Heart right ventricle (tissue), 16 donors: Measurements from ENCODE around the gene CASQ2. TPM values are rescaled to one million over a fixed set of nuclear protein-coding genes. Genes with fewer than 3 reads are reported as not detected.

Source experiments
- ATAC-seq, 8 donors: fragments of 200-7000 bp; cut with Tn5 transposase; one replicate each; pipeline ENCODE4 v1.9.1; 2020; ENCODE audit warnings: mild to moderate bottlenecking in 8 of 8, moderate library complexity in 8 of 8, moderate number of reproducible peaks in 1 of 8
- DNase-seq, 2 donors: peaks; one replicate each; pipeline ENCODE4 v3.0.0-alpha.2; 2020
- H3K27ac ChIP-seq, 10 donors: fragments of 200-600 bp; sonication (generic) in 2 of 10; one replicate each; pipeline versions ENCODE4 v1.5.0 to v1.8.0; 2020 to 2022; ENCODE audit warnings: mild to moderate bottlenecking in 3 of 10
- H3K27me3 ChIP-seq, 7 donors: fragments of 200-600 bp; one replicate each; pipeline ENCODE4 v1.8.0; 2021 to 2022; ENCODE audit warnings: mild to moderate bottlenecking in 2 of 7
- H3K36me3 ChIP-seq, 9 donors: fragments of 200-600 bp; sonication (generic) in 1 of 9; one replicate each; pipeline versions ENCODE4 v1.5.0 to v1.8.0; 2020 to 2022; ENCODE audit warnings: mild to moderate bottlenecking in 2 of 9
- H3K4me1 ChIP-seq, 9 donors: fragments of 200-600 bp; sonication (generic) in 1 of 9; one replicate each; pipeline versions ENCODE4 v1.5.0 to v1.8.0; 2020 to 2022; ENCODE audit warnings: mild to moderate bottlenecking in 4 of 9
- H3K4me3 ChIP-seq, 10 donors: fragments of 200-600 bp; sonication (generic) in 2 of 10; one replicate each; pipeline versions ENCODE4 v1.5.0 to v1.8.0; 2020 to 2022; ENCODE audit warnings: mild to moderate bottlenecking in 7 of 10, moderate library complexity in 2 of 10
- H3K9me3 ChIP-seq, 11 donors: fragments of 200-600 bp in 10 of 11; sonication (generic) in 2 of 11; one replicate each; pipeline versions ENCODE4 v1.5.0 to v1.8.0; 2013 to 2022; ENCODE audit warnings: mild to moderate bottlenecking in 2 of 11, control low read depth in 1 of 11, moderate library complexity in 1 of 11
- CTCF ChIP-seq, 9 donors: fragments of 200-600 bp; sonication (generic) in 2 of 9; IDR thresholded peaks; one replicate each; pipeline versions ENCODE4 v1.5.0 to v1.8.0; 2021 to 2022; ENCODE audit warnings: antibody characterized with exemption in 9 of 9, mild to moderate bottlenecking in 5 of 9, moderate library complexity in 1 of 9
- WGBS, 2 donors: extraction: QIAGEN DNeasy Blood & Tissue Kit; methylation state at CpG; one replicate each; pipeline ENCODE4 v1.1.7; 2013; ENCODE audit warnings: inconsistent platforms in 1 of 2; 5-methylcytosine and 5-hydroxymethylcytosine counted together
- intact Hi-C, 10 donors: fragments of 100-400 bp; cut with DNase I; formaldehyde crosslinking; loops; one replicate each; pipeline versions ENCODE4 v1.11.1 to v1.14.2; 2022
- polyA plus RNA-seq, 2 donors: library from polyadenylated mRNA; stranded (reverse); fragments of 200-250 nt; gene quantifications; one replicate each; pipeline ENCODE4 v1.2.3, GENCODE V29; 2013
- total RNA-seq, 10 donors: library from RNA; stranded (reverse); fragmentation: NEBNext Ultra II Directional in 3 of 10; extraction: Animal tissue kit (Norgen Biotek cat#: 25700) in 3 of 10; gene quantifications; one replicate each; pipeline versions ENCODE4 v1.2.1 to v1.2.4, GENCODE V29; 2021 to 2023
- donor health status: Arrhythmogenic right ventricular cardiomyopathy.
- donor health status: ischemic (EF 13 %, LVEDD 7.1; RV severe dilation, severe dysfunction).
- donor health status: healthy with polysubstance abuse.
- donor health status: DM: no; HTN: yes; CAD: no.
- donor health status: DM: no; HTN: no; CAD: no.
- donor health status: ischemic (EF 25% LVEDD 6.9; RV normal size, moderate dysfunction).
- donor health status: ischemic (EF 25% LVEDD 5.7; RV mildly dilated, moderate dysfunction).
- donor health status: healthy.
- donor health status: DM: yes; HTN: yes; CAD: no.
- donor health status: Ischemic cardiomyopathy.
- donor health status: ischemic (EF 35%, LVEDD 5.7; RV mildly dilated, moderate dysfunction).
- donor health status: nonischemic (EF 11% LVEDD 7.7; RV severe dilation, severe dysfunction).
- donor health status: DM: yes; HTN: yes; CAD: no.
- donor health status: PGD.
- donor health status: ischemic (EF 29% LVEDD 5.4; RV normal size, mild dysfunction).
- donor health status: nonischemic (EF 23%, LVEDD 6.1; RV moderate dilation, normal function).

CASQ2 gene
- total and polyA plus RNA-seq, 12 donors = 443 to 1,698 (median 1,186) TPM

- intact Hi-C loops = no loop called here
- peaks cover 0 to 11% (median 0%) of the 10 kb centered on the region in 11 donors for H3K9me3 ChIP-seq
- WGBS, 2 donors = 84 to 85% methylated on average over 3 of the region's 3 CpGs
- H3K36me3 ChIP-seq = no peaks in the 10 kb centered on the region
- peaks cover 0 to 24% (median 7%) of the 10 kb centered on the region in 7 donors for H3K27me3 ChIP-seq
- ATAC-seq (peak in 1 of 8 donors; percentile 50), DNase-seq (no peak)
- H3K4me1 ChIP-seq = peaks cover 0 to 10% (median 0%) of the 10 kb centered on the region in 9 donors
- TF ChIP-seq CTCF (IDR thresholded peaks at IDR 0.05) = no peak
- H3K4me3 ChIP-seq = no peak overlapping the region
- H3K27ac ChIP-seq = no peak overlapping the region
Measured at GRCh38 chr1:115791816-115792215, 23.3 kb upstream of the CASQ2 start.

- peaks cover 0 to 10% (median 0%) of the 10 kb centered on the region in 9 donors for H3K4me1 ChIP-seq
- no peak for ATAC-seq
- WGBS, 2 donors = 74 to 85% methylated on average over 6 of the region's 6 CpGs
Measured at GRCh38 chr1:115790846-115791245, 22.3 kb upstream of the CASQ2 start.

DNA sequence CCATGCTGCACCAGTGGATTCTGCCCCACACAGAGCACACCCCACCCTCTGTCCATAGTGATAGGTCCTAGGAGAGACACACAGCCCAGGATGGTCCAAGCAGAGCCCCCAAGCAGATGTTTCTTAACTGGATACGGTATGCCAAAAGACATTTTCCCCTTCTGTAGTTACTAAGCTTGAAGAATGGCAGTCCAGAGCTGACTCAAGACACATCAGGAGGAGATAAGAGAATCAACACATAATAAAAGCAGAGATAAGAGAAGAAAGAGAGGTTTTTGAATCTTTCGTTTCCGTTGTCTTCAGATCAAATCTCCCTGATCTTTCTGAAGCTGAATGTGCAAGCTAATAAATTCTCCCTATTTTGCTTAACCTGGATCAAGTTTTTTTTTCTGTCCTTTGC lies 21.8 kb upstream of the CASQ2 start:
- ATAC-seq = no peak
- 55 to 61% methylated on average over 3 of the region's 3 CpGs for WGBS, 2 donors

More at GRCh38 chr1:115790846-115791245, 22.3 kb upstream of the CASQ2 start:
- no peak for TF ChIP-seq CTCF (IDR thresholded peaks at IDR 0.05)
- H3K27ac ChIP-seq = no peak overlapping the region
- intact Hi-C loops = no loop called here
- no peak for DNase-seq
- H3K9me3 ChIP-seq = peaks cover 0 to 11% (median 0%) of the 10 kb centered on the region in 11 donors
- H3K27me3 ChIP-seq = peaks cover 0 to 20% (median 5%) of the 10 kb centered on the region in 7 donors
- no peak overlapping the region for H3K4me3 ChIP-seq
- H3K36me3 ChIP-seq = no peaks in the 10 kb centered on the region

DNA sequence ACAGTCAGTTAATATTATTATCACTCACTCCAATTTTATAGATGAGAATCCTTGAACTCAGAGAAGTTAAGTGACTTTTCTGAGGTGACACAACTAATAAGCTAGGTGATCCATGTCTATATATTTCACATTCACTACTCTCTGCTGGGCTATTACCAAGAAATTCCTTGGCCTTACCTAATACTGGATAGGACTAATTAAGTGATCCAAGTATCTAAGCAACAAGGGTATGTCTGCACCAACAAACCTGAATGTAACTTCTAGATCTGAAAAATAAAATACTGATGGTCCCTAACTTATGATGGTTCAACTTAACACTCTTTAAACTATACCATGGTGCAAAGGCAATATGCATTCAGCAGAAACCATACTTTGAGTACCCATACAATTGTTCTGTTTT lies 14.8 kb upstream of the CASQ2 start:
- Histone ChIP-seq H3K4me3 (no peak overlapping the region), H3K27me3 (peaks cover 0 to 8% (median 0%) of the 10 kb centered on the region in 7 donors), H3K27ac (no peak overlapping the region), H3K36me3 (no peaks in the 10 kb centered on the region), H3K9me3 (peaks cover 0 to 11% (median 0%) of the 10 kb centered on the region in 11 donors), H3K4me1 (peaks cover 0 to 12% (median 0%) of the 10 kb centered on the region in 9 donors)
- intact Hi-C loops = no loop called here
- ATAC-seq = no peak
- DNase-seq = no peak
- no peak for TF ChIP-seq CTCF (IDR thresholded peaks at IDR 0.05)

More for the DNA sequence above, 21.8 kb upstream of the CASQ2 start:
- TF ChIP-seq CTCF (IDR thresholded peaks at IDR 0.05) = no peak
- no peak overlapping the region for H3K27ac ChIP-seq
- peaks cover 0 to 17% (median 3%) of the 10 kb centered on the region in 7 donors for H3K27me3 ChIP-seq
- peaks cover 0 to 10% (median 0%) of the 10 kb centered on the region in 9 donors for H3K4me1 ChIP-seq
- H3K4me3 ChIP-seq = no peak overlapping the region
- H3K9me3 ChIP-seq = peaks cover 0 to 11% (median 0%) of the 10 kb centered on the region in 11 donors
- intact Hi-C loops = no loop called here
- no peak for DNase-seq
- H3K36me3 ChIP-seq = no peaks in the 10 kb centered on the region
